Ovary (tissue), 3 donors: ENCODE results near the gene CDKN2B-AS1.

Source experiments
- EP300 ChIP-seq: sonication (generic); formaldehyde crosslinking; IDR thresholded peaks from one replicate; pipeline ENCODE4 v1.6.1; 2017; ENCODE audit warnings: antibody characterized with exemption
- POLR2A ChIP-seq: fragments of 450-650 bp; IDR thresholded peaks from one replicate; pipeline ENCODE4 v1.6.1; 2017; ENCODE audit warnings: antibody characterized with exemption, mild to moderate bottlenecking, moderate library complexity
- TF ChIP-seq, protein P1 (sequence below), 3 donors: fragments of 450-650 bp in 2 of 3; fragments of 200-600 bp in 1 of 3; IDR thresholded peaks; one replicate each; pipeline versions ENCODE4 v1.5.1 to v1.8.0; 2016 to 2022; ENCODE audit warnings: antibody characterized with exemption in 3 of 3, mild to moderate bottlenecking in 1 of 3
- donor health status: DM: no; HTN: no; CAD: no.

DNA sequence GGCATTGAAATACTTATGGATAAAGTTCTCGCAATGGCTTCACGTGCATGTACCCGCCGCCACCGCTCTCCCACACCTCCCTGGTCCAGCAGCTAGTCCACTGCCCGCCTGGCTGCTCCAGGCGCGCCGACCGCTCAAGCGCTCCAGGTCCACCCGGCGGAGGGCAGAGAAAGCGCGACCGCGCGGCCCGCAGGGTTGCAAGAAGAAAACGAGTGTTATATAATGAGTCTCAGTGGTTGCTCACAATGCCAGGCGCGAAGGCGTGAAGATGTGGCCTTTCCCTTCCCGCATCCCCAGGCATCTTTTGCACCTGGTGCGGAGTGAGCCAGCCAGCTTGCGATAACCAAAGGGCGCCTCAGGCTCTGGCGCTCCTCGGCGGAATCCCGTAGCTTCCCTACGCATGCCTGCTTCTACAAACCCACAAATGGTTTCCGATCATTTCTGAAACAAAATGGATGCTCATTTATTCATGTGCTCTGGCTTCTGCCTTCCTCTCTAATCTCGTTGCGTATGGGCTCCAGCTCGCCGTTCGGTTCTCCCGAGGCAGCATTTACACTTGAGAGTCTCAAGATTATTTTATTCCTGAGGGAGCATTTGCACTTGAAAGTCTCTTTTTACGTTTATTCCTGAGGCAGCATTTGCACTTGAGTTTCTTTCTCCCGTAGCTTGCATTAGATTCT lies 26.1 kb upstream of the CDKN2B-AS1 start:
- TF ChIP-seq, protein P1, sequence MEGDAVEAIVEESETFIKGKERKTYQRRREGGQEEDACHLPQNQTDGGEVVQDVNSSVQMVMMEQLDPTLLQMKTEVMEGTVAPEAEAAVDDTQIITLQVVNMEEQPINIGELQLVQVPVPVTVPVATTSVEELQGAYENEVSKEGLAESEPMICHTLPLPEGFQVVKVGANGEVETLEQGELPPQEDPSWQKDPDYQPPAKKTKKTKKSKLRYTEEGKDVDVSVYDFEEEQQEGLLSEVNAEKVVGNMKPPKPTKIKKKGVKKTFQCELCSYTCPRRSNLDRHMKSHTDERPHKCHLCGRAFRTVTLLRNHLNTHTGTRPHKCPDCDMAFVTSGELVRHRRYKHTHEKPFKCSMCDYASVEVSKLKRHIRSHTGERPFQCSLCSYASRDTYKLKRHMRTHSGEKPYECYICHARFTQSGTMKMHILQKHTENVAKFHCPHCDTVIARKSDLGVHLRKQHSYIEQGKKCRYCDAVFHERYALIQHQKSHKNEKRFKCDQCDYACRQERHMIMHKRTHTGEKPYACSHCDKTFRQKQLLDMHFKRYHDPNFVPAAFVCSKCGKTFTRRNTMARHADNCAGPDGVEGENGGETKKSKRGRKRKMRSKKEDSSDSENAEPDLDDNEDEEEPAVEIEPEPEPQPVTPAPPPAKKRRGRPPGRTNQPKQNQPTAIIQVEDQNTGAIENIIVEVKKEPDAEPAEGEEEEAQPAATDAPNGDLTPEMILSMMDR (IDR thresholded peaks at IDR 0.05) = no peak
- TF ChIP-seq EP300 (no peak), POLR2A (no peak)
